NB4 (cell line): ENCODE data around the gene PANK4.

Source experiments
- CTCF ChIP-seq: IDR thresholded peaks from one replicate; pipeline ENCODE4 v1.5.1; 2012; ENCODE audit warnings: low read depth, low read length
- POLR2A ChIP-seq: IDR thresholded peaks from 2 replicates; pipeline ENCODE4 v1.6.1; 2011; ENCODE audit warnings: mild to moderate bottlenecking; ENCODE audit not compliant: insufficient read length; ENCODE audit errors: extremely low read depth

GRCh38 chr1:2525572-2525919 lies 850 bp downstream of the PANK4 start:
- no peak for TF ChIP-seq POLR2A
- no peak for TF ChIP-seq CTCF
